HEK293T (cell line): ENCODE results near the gene ZBTB12.

Source experiments
- ARNT ChIP-seq: fragments of 450-650 bp; IDR thresholded peaks from 2 replicates; pipeline ENCODE4 v1.6.1; 2017; ENCODE audit warnings: mild to moderate bottlenecking
- BHLHE40 ChIP-seq: fragments of 450-650 bp; IDR thresholded peaks from 2 replicates; pipeline ENCODE4 v1.6.1; 2016; ENCODE audit warnings: mild to moderate bottlenecking, moderate library complexity, borderline replicate concordance
- CTBP1 ChIP-seq: fragments of 450-650 bp; IDR thresholded peaks from 2 replicates; pipeline ENCODE4 v1.6.1; 2016; ENCODE audit warnings: borderline replicate concordance
- ELF4 ChIP-seq: fragments of 450-650 bp; IDR thresholded peaks from 2 replicates; pipeline ENCODE4 v1.6.1; 2017; ENCODE audit warnings: antibody characterized with exemption
- FOXK2 ChIP-seq: fragments of 450-650 bp; IDR thresholded peaks from 2 replicates; pipeline ENCODE4 v1.6.1; 2016; ENCODE audit warnings: mild to moderate bottlenecking
- FOXM1 ChIP-seq: fragments of 450-650 bp; IDR thresholded peaks from 2 replicates; pipeline ENCODE4 v1.6.1; 2017; ENCODE audit warnings: mild to moderate bottlenecking, borderline replicate concordance
- L3MBTL2 ChIP-seq: fragments of 450-650 bp; conservative IDR thresholded peaks from 2 replicates; pipeline ENCODE4 v1.6.1; 2016; ENCODE audit warnings: mild to moderate bottlenecking
- LEF1 ChIP-seq: fragments of 450-650 bp; IDR thresholded peaks from 2 replicates; pipeline ENCODE4 v1.6.1; 2017; ENCODE audit warnings: mild to moderate bottlenecking, borderline replicate concordance
- NFRKB ChIP-seq: fragments of 450-650 bp; IDR thresholded peaks from 2 replicates; pipeline ENCODE4 v1.6.1; 2016; ENCODE audit warnings: mild to moderate bottlenecking, moderate library complexity
- PKNOX1 ChIP-seq: fragments of 450-650 bp; IDR thresholded peaks from 2 replicates; pipeline ENCODE4 v1.6.1; 2016
- SP1 ChIP-seq: fragments of 450-650 bp; IDR thresholded peaks from 2 replicates; pipeline ENCODE4 v1.6.1; 2017
- SUZ12 ChIP-seq: fragments of 450-650 bp; IDR thresholded peaks from 2 replicates; pipeline ENCODE4 v1.6.1; 2016; ENCODE audit warnings: mild to moderate bottlenecking
- ZNF384 ChIP-seq: fragments of 450-650 bp; IDR thresholded peaks from 2 replicates; pipeline ENCODE4 v1.6.1; 2016

GRCh38 chr6:31881136-31881859, 20.6 kb downstream of the ZBTB12 start:
- TF ChIP-seq ARNT (no peak), ELF4 (no peak), SUZ12 (no peak), BHLHE40 (no peak), LEF1 (no peak), FOXM1 (no peak), CTBP1 (no peak), NFRKB (no peak), PKNOX1 (no peak), L3MBTL2 (no peak), SP1 (no peak), ZNF384 (no peak), FOXK2 (no peak)
